SKM-1 treated with dmso at 0.1 percent for 144 hours (cell line): ENCODE results near the gene PLXNA4.

Source experiments
- DNase-seq: peaks from one replicate; lab custom pipeline; 2025; ENCODE audit not compliant: unreplicated experiment; lab: John Stamatoyannopoulos, UW

PLXNA4 gene

DNA sequence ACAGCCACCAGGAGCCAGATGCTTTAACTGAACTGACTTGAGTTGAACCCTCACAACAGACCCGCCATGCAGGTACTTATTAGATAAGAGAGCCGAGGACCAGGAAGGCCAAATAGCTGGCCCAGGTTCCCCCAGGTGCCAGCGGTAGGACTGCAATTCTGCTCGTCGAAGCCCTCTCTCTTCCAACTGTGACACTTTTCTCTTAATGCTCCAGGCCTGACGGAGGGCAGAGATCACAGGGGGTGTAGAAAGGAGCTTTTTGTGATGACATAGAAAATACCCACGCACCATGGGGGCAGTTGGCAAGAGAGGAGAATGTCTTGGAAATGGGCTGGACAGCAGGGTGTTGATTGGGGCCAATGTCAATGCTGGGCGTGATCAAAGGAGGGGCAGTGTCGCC is 208.5 kb downstream of the PLXNA4 start:
- no peak for DNase-seq

DNA sequence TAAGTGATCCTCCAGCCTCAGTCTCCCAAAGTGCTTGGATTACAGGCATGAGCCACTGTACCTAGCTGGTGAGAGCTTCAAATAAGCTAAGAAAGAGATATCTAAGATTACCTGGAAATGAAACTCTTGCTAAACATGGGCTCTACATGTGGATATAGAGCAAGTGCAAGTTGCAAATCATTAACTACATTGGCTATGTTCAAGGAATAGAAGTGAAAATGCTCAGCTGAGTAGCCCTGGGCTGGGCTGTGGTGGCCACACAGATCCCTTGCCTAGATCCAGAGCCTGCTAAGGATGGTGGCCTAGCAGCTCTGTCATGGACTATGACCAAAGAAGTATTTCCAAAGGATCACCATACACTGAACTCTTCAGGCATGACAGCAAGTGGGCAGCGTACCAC is 209.3 kb downstream of the PLXNA4 start:
- DNase-seq, result no peak

DNA sequence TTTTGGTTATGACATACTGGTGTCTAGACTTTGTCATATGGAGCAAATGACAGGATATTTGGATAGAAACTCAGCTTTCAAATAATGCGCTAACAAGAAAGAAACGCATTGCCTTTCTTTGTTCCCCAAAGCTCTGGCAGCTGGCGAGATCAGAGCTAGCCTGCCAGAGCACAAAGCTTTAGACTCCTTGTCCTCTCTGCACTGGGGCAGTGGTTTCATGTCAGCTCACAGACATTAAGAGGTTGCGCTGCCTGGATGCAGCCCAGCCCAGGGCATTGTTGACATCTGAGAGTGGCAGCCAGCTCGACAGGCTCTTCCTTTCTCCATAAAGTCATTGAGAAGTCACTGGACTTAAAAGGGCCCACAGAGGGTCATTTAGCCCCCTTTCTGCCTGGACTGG is 212.0 kb downstream of the PLXNA4 start:
- no peak for DNase-seq

DNA sequence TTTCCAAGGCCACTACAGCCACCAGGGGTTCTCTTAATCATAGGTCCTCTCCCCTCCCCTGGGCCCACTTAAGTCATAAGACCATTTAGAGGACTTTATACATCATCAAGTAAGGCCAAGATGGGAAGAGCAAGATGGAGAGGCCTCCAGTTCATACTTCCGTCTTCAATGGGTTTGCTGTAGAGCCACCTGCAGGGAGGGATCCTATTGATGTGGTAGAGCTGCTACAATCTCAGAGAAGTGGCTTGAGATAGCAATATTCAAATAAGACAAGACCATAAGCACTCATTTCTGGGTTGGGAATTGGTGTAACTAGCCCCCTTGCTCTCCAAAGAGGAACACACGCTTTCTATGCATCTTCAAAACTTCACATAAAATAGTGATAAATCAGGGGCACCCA is 214.2 kb downstream of the PLXNA4 start:
- no peak for DNase-seq

DNA sequence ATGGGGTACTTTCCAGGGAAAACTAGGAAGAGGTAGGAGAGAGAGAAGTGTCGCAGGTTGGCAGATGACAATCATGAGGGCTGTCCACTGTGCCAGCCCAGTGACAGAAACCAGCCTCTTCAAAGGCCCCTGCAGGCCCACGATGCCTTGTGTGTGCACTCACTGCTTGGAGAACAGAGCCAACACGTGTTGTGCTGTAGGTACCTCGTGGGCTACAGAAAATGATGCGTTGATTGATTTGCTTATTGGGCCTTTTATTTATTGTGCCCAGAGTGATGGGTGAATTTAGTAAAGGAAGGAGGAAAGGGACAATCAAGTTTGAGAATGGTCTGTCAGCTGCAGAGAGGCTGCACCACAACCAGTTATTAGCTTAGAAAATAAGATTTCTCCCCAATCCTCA is 215.1 kb downstream of the PLXNA4 start:
- no peak for DNase-seq

DNA sequence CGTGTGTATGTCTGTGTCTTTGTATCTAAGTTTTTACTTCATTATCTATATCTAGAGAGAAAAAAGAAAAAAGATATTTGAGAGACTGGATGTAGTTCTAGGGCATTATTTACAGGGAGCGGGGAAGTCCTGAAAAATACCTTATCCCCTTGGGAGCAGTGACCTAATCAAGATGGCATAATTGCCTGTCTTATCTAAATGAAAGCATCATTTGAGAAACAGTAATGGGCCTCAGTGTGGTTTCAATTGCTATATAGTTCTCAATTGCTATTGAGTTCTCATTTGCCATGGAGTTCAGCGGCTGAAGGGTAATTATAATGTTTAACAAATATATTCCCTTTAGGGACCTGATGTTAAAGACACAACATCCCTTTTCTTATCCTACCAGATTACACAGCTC is 216.5 kb downstream of the PLXNA4 start:
- no peak for DNase-seq

DNA sequence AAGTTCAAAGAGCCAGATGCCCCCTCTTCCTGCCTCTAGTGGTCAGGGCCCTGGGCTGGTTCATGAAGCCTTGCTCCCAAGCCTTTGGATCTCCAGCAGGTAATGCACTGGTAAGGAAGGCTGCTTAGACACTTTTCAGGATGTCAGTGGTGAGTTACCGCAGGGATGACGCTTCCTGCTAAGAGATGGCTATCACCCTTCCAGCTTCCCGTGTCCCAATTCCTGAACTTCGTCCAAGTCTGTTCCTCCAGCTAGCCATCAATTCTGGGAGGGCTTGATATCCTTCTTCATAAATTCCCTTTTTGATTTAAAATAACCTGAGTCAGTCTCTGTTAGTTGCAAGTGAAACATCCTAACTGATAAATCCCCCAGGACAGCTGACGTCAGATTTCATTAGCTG is 221.2 kb downstream of the PLXNA4 start:
- no peak for DNase-seq

DNA sequence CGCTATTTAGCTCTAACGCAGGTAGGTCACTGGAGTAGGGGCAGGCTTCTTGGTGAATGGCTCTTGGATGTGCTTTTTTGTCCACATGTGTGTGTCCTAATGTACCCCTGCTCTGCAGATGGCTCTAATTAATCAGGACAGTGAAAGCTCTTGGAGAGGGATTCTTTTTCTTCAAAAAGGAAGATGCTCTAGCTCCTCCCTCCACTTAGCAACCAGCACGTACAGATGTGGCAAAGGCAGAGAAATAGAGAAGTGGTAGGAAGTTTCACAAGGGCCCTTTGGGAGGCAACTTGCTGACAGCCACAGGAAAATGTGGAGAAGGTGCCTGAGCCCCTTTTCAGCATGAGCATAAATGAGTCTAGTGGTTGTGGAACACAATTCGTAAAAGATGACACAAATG is 221.7 kb downstream of the PLXNA4 start:
- peak; percentile 88 for DNase-seq

DNA sequence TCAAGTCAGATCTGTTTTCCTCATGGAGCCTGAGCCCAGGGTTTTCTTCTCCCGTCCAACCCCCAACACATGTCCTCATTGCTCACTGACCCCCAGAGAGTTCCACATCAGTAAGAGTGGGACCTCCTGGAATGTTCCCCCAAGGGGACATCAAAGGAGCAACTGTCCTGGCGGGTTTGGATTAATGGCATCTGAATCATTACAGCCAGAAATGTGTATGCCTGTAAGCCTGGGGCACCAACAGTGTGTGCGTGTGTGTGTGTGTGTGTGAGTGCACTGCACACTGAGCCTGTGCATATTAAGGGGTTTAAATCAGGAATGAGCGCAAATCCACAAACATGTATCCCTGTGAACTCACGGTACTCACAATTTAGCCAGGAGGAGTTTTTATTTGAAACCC is 222.3 kb downstream of the PLXNA4 start:
- DNase-seq, result no peak

DNA sequence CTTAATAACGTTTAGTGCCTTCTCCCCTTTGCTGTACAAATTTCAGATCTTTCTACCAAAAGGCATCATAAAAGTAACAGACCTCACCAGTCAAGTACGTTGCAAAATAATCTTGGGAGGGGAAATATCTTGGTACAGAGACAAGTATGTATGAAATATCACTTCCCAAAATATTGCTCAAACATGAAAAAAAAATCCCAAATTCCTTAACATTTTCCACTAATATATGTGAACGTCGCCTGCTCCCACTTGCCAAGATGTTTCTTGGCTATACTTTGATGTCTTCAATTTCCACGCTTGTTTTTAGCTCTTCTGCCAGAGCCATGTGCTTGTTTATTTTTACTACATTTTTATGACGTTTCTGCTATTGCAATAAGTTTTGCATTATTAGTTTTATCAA is 223.5 kb downstream of the PLXNA4 start:
- no peak for DNase-seq

DNA sequence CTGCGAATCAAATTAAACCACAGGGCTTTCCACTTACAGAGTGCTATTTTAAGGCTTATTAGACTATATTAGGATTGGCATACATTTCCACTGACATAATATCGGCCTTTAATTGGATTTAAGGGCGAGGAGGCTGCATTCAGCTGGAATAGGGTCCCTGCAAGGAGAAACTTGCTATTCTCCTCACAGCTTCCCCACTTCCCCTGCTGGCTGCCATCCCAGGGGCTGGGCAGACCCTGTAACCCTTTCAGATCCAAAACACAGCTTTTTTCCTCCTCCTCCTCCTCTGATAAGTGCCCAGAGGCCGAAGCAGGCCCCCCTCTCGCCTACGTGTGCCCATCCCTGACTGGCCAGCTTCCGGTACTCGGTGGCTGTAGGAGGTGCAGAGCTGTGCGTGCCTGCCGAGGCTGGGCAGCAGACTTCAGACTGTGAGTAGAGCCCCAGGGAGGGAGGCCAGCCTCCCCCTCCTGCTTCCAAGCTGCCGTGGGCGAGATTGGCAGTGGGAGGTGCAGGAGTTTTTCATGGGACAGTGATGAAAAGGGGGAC is 224.2 kb downstream of the PLXNA4 start:
- no peak for DNase-seq

DNA sequence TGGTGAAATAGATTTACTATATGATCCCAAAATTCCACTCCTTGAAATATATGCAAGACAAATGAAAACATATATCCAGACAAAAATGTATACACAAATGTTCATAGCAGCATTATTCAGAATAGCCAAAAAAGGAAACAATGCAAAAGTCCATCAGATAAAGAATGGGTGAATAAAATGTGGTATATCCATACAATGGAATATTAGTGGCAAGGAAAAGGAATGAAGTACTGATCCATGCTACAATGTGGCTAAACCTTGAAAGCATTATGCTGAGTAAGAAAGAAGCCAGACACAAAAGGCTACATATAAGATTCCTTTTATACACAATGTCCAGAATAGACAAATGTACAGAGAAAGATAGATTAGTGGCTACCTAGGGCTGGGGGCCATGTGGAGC is 225.5 kb downstream of the PLXNA4 start:
- DNase-seq, result no peak

DNA sequence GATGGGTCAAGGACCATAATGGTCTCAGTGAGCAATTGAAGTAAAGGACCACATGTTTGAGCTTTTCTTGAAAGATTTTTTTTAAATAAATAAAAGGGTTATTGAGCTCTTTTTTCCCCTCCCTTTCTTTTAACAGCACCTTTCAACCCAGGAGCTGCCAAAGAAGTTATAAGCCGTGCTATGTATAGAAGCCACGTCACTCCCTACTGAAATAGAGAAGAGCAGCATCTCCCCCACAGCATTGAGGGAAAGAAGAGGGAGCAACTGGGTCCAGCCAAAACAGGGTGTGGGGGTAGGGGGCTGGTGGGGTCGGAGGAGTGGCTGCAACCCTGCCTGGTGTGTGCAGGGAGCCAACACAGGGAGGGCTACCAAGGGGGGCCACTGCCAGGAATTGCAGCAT is 227.2 kb downstream of the PLXNA4 start:
- DNase-seq, result no peak

DNA sequence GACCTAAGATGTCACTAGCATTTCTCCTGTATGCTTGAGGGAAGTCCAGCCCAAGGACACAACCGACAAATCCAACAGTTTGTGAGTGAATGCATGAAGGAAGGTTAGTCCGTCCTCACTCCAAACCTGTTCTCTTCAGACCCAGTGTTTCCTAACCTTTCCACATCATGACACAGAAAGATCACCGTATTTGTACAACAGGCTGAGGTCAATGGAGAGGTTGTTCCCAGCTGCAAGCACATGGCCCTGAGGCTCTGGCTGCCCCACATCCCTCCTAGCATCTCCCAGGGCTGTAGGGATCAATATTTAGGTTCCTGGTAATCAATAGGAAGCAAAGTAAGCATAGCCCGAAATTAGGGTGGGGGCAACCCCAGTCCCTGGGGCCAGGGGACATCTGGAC is 227.9 kb downstream of the PLXNA4 start:
- DNase-seq, result no peak

DNA sequence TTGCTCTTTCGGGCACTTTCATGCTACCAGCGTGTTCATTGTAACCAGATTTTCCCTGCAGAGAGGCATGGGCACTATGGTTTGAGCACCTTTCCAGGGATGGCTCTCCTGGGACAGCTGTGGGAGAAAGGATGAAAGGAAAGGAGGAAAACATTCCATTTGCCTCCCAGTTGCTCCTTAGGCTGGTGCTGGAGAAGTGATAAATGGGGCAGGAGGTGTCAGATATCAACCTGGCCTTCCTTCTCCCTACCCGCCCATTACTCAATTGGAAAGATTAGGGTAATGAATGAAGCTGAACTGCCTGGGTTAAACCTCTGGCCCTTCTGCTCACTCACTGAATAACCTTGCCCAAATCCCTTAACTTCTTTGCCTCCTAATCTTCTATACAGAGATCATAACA is 228.4 kb downstream of the PLXNA4 start:
- DNase-seq, result no peak

DNA sequence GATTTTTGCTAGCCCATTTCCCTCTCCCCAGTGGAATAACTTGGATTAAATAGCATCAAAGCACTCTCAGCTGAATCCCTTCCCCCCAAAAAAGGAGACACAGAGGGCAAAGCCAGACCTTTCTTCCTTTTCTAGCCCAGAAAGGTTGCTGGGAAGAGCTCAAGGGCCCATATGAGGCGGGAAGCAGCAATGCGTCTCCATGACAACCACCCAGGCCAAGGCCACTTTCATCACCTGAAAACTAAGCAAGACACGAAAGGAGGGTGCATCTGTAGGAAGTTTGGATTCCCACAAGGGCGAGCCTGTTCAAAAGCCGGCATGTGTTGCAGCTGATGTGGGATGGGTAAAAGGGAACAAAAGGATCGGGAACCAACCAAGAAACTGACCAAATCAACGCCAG is 229.1 kb downstream of the PLXNA4 start:
- no peak for DNase-seq

DNA sequence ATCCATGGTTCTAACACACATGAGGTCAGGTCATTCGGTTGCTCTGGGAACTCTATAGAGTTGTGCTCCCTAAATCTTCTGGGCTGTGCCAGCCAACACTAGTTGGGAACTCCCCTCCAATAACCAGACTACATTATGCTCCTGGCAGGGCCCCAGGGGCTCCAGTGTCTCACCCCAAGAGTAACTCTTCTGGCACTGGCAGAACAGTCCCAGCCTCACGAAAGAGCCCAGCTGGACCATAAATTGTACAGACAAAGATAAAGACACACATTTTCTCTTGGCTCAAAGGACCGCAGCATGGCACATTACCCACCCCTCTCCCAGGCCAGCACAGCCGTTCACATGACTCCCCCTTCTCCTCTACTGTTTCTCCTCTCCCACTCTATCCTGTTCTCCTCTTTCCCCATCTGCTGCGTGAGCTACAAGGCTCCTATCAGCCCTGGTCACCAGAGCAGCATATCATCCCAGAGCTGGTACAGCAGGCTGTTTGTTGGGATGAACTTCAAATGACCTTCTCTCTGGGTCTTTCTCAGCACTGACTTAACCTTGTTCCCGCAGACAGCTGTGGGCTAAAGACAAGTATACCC is 230.6 kb downstream of the PLXNA4 start:
- DNase-seq, result no peak

DNA sequence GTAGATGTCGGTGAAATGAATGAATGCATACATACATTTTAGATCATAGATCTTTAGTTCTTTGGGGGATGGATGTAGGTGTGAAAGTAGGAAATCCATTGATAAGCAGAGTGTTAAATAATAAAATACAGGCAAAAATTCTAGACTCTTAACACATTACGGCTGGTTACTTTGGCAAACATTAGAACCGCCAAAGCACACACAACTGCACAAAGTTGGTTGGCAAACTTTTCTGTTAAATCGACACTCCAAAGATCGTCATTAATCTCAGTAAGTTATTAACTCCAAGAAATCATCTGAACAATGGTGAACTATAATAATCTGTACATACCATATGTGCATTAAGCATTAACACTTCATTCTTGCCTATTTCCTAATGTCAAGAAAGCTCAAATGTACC is 231.2 kb downstream of the PLXNA4 start:
- DNase-seq, result no peak

DNA sequence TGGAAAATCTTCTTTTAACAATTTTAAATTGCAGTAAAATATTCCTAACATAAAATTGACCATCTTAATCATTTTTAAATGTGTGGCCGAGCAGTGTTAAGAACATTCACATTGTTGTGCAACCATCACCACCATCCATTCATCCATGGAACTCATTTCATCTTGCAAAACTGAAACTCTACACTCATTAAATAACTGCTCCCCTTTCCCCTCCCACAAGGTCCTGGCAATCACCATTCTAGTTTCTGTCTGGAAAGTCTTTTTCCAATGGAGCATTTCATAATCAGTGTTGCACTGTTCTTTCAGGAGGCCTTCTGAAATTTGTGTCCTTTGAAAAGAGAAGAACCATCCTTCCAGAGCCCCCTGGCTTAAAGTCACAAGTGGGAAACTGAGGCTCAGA is 233.1 kb downstream of the PLXNA4 start:
- no peak for DNase-seq

DNA sequence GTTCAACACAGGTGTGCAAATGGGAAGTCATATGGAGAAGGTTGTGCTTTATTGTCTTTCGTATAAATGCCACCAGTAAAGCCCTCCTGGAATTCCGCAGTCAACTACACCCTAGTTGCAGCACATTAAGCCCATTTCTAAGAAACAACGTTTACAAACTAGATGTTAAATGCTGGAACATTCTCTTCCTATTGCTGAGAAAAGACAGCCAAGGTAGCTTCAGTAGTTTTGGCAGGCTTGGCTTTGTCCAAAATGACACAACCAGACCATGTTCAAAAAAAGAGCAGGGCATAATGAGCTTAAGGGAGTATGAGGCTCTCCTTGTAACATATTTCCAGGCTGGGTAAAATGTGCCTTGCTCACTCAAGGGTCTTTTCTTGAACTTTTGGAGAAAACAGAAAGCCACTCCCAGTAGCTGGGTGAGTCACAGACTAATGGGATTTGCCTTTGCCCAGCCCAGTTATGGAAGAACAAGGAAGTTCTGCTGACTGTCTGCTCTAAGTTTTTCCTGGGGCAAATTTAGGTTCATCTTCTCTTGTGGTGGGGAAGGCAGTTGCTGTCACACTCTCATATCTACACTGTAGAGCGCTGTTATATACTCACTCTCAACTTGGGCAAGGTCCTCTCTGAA is 238.7 kb downstream of the PLXNA4 start:
- no peak for DNase-seq

DNA sequence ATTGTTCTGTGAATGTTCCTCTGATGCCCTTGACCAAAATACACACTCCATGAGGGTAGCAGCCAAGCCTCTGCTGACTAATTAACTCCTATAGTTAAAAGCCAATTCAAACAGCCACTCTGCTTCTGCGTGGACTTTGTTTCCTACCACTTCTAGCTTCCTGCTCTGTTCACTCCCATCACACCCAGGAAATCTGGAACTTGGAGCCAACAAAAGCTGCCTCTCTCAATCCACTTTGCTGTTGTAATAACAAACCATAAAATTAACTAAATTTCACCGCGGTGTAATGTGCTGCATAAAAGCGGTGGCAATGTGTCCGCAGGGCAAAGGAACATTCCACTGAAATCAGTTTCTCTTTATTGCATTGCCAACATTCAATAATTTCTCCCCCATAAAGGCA is 239.5 kb downstream of the PLXNA4 start:
- no peak for DNase-seq

DNA sequence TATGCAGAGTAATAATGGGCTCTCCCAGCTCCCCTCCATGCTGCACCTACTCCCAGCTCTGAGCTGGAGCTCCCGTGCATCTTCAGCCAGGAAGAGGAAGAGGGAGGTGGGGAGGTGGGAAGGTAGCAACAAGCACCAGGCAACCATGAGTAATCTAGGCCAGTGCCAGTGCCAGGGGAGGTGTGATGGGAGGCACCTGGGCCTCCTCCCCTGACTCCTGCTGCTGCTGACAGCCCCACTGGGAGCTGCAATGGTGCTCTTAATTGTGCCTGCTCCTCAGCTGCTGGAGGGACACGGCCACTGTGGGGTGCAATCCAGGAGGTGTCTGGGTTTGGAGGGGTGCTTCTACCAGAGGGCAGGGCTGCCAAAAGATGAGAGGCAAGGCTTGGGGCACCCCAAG is 243.0 kb downstream of the PLXNA4 start:
- DNase-seq, result no peak

DNA sequence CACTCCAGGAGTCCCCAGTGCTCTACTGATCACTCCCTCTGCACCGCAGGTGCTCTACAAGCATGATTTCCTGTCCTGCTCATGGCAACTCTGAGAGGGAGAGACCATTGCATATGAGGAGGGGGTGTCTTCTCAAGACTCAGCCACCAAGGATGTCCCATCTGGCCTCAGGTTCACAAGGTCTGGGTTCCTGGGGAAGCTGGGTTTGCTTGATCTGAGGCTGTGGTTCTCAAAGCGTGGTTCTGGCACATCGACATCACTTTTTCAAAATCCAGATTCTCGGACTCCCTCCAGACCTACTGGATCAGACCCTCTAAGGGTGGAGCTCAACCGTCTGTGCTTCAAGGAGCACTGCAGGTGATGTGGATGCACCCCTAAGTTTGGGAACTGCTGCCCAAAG is 247.5 kb downstream of the PLXNA4 start:
- DNase-seq, result no peak
